ENCODE data around the gene PPP1R36. TPM values are rescaled to one million over a fixed set of nuclear protein-coding genes. Genes with fewer than 3 reads are reported as not detected.
A peak's percentile ranks its signal among the peaks of the same experiment; 100 is the strongest.

The PPP1R36 gene
- total and polyA plus RNA-seq, 2 of the 8 experiments (the other 6 are each of a cell fraction or from before 2014, with no cell fraction given), result 0.39 to 0.93 TPM

GRCh38 chr14:64580467-64580866, 30.7 kb downstream of the PPP1R36 start:
- no peaks in the 10 kb centered on the region for H3K36me3 ChIP-seq (ENCODE audit: control insufficient read depth in 2 of 4, insufficient read depth in 4 of 4, low read length in 3 of 4)
- no peak overlapping the region for H3K9ac ChIP-seq (replicated peaks in 1 of 4; ENCODE audit: extremely low read depth in 1 of 4, low read depth in 3 of 4, low read length in 3 of 4)
- no peak overlapping the region for H2BK12ac ChIP-seq (ENCODE audit: low read depth, low read length)
- no peak overlapping the region for H4K5ac ChIP-seq (ENCODE audit: insufficient read length, low read depth, low read length)
- no peaks in the 10 kb centered on the region for H3K79me2 ChIP-seq (ENCODE audit: control insufficient read depth in 1 of 2, insufficient read depth in 2 of 2, low read length in 2 of 2)
- no peaks in the 10 kb centered on the region for H3K27me3 ChIP-seq (replicated peaks in 1 of 4; ENCODE audit: control insufficient read depth in 3 of 4, extremely low read depth in 1 of 4, insufficient read depth in 3 of 4, low read length in 3 of 4)
- H3K9me3 ChIP-seq (ENCODE audit: insufficient read depth in 2 of 2, low read depth in 1 of 2, low read length in 1 of 2), result no peaks in the 10 kb centered on the region
- peaks cover 3 to 14% (median 6%) of the 10 kb centered on the region in 4 experiments; a peak in 4 of 7 replicates for H3K4me1 ChIP-seq (replicated peaks in 1 of 4; ENCODE audit: control insufficient read depth in 3 of 4, insufficient read depth in 4 of 4, low read length in 3 of 4)
- no peak overlapping the region for H3K23ac ChIP-seq (ENCODE audit: insufficient read length)
- H2BK5ac ChIP-seq (ENCODE audit: low read depth, low read length), result no peak overlapping the region
- H2BK15ac ChIP-seq (ENCODE audit: low read length), result no peak overlapping the region
- H3K79me1 ChIP-seq (ENCODE audit: low read depth, low read length), result no peaks in the 10 kb centered on the region
- H4K8ac ChIP-seq (ENCODE audit: extremely low read depth, insufficient read depth, low read length), result no peak overlapping the region
- no peaks in the 10 kb centered on the region for H4K20me1 ChIP-seq (replicated peaks in 1 of 2; ENCODE audit: control insufficient read depth in 1 of 2, insufficient read depth in 2 of 2, low read length in 2 of 2)
- ChIA-PET POLR2A (ENCODE audit: partially characterized antibody) (interaction anchor here (1.0 kb wide), 1 partner anchor 8 kb away, joined by 4 read pairs; no protein-coding TSS in a partner anchor), CTCF (ENCODE audit: partially characterized antibody) (interaction anchor here (0.6 kb wide), 1 partner anchor 19 kb away, joined by 3 read pairs; no protein-coding TSS in a partner anchor)
- DNase-seq (ENCODE audit: low read depth in 1 of 2, low spot score in 2 of 2) (no peak), FAIRE-seq (no peak)
- H3K4me2 ChIP-seq (ENCODE audit: insufficient read depth in 1 of 2, low read depth in 2 of 2, low read length in 2 of 2), result no peak overlapping the region
- H4K91ac ChIP-seq (replicated peaks; ENCODE audit: insufficient read length, low read length), result no peak overlapping the region
- no peak overlapping the region for H3K4ac ChIP-seq (replicated peaks; ENCODE audit: insufficient read length, low read depth, low read length)
- H3K4me3 ChIP-seq (ENCODE audit: extremely low read depth in 1 of 4, insufficient read depth in 2 of 4, low read depth in 3 of 4, low read length in 4 of 4), result no peak overlapping the region
- H2BK20ac ChIP-seq (ENCODE audit: low read length), result no peak overlapping the region
- no peak overlapping the region for H3K56ac ChIP-seq (replicated peaks; ENCODE audit: insufficient read length, low read depth, low read length)
- no peak overlapping the region for H3K14ac ChIP-seq (ENCODE audit: insufficient read length)
- no peak for TF ChIP-seq BCL11A (IDR thresholded peaks at IDR 0.05; ENCODE audit: low read depth in 2 of 2, low read length in 2 of 2)
- no peak overlapping the region for H3K27ac ChIP-seq (ENCODE audit: low read depth, low read length)
- H2AK5ac ChIP-seq (ENCODE audit: low read depth, low read length), result no peak overlapping the region
- 88% methylated on average over 7 of the region's 7 CpGs; no CpG with 5 or more reads in 1 of the 2 experiments for WGBS, 2 experiments (ENCODE audit: extremely low coverage in 1 of 2, insufficient coverage in 1 of 2, insufficient read length in 1 of 2, insufficient replicate concordance in 2 of 2, low coverage in 1 of 2, low lambda C conversion rate in 2 of 2, missing lambda C conversion rate in 1 of 2)
- H2AFZ ChIP-seq (ENCODE audit: low read length), result 0 out of 2 replicates have a peak overlapping the region, but pooled peaks have one; percentile 6
- no peaks in the 10 kb centered on the region for H3K23me2 ChIP-seq (ENCODE audit: low read depth, low read length)
- H2BK120ac ChIP-seq (replicated peaks; ENCODE audit: low read depth, low read length), result no peak overlapping the region
- H3K18ac ChIP-seq (ENCODE audit: extremely low read depth, low read length), result no peak overlapping the region
